Calu3 (cell line): ENCODE data around the gene COL19A1. TPM values are rescaled to one million over a fixed set of nuclear protein-coding genes. Genes with fewer than 3 reads are reported as not detected.

Experiments
- BruUV-seq: library from RNA; stranded (reverse); fragments of 400-500 nt; replicated peaks from 2 replicates; lab custom pipeline; 2021; lab: Mats Ljungman, UMichigan
- CTCF ChIA-PET: fragments of 300-600 bp; sonication (Branson Sonifier 250); formaldehyde crosslinking; loops from one replicate; lab custom pipeline; 2022; ENCODE audit warnings: antibody characterized with exemption; lab: Charles Lee
- DNase-seq: peaks from one replicate; pipeline ENCODE4 v3.0.0; 2022
- H3K27ac Mint-ChIP-seq: one replicate; pipeline ENCODE4 v1.8.0; 2022; ENCODE audit warnings: mixed read lengths; ENCODE audit not compliant: unreplicated experiment
- H3K27me3 Mint-ChIP-seq: one replicate; pipeline ENCODE4 v1.8.0; 2022; ENCODE audit warnings: mixed read lengths; ENCODE audit not compliant: unreplicated experiment
- H3K36me3 Mint-ChIP-seq: one replicate; pipeline ENCODE4 v1.8.0; 2022; ENCODE audit warnings: mild to moderate bottlenecking, moderate library complexity, mixed read lengths; ENCODE audit not compliant: insufficient read depth, unreplicated experiment
- H3K4me1 Mint-ChIP-seq: one replicate; pipeline ENCODE4 v1.8.0; 2022; ENCODE audit warnings: mild to moderate bottlenecking, low read depth, mixed read lengths; ENCODE audit not compliant: unreplicated experiment
- H3K4me3 Mint-ChIP-seq: one replicate; pipeline ENCODE4 v1.8.0; 2022; ENCODE audit warnings: mild to moderate bottlenecking, low read depth, moderate library complexity, mixed read lengths; ENCODE audit not compliant: unreplicated experiment
- H3K9me3 Mint-ChIP-seq: one replicate; pipeline ENCODE4 v1.8.0; 2022; ENCODE audit warnings: low read depth, mixed read lengths; ENCODE audit not compliant: unreplicated experiment
- intact Hi-C: fragments of 100-400 bp; cut with micrococcal nuclease; formaldehyde crosslinking; loops from one replicate; pipeline ENCODE4 v1.10.0; 2022; ENCODE audit not compliant: unreplicated experiment
- total RNA-seq: library from RNA; stranded (reverse); gene quantifications from 2 replicates; pipeline ENCODE4 v1.2.3, GENCODE V29; 2022
- TF ChIP-seq, protein P1 (sequence below): fragments of 200-600 bp; IDR thresholded peaks from one replicate; pipeline ENCODE4 v1.8.0; 2022; ENCODE audit warnings: antibody characterized with exemption; ENCODE audit not compliant: unreplicated experiment

Gene COL19A1
- total RNA-seq, 1 experiment from 2014 or later: not detected

DNA sequence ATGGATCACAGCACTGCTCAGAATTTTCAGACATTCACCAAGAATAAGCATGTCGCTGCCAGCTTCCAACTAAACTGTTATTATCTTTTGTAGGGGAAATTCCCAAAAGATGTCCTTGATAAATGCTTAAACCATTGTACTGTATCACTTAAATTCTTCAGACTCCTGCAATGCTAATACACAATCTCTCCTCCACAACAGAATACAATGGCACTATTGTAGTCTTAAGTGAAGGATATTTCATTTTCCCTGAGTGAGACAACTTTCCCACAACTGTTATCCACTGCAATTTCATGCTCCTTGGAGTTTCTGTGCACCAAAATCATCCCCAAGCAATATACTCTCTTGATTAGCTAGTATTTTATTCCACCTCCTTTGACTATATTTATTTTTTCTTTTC, 246.8 kb downstream of the COL19A1 start:
- TF ChIP-seq, protein P1, sequence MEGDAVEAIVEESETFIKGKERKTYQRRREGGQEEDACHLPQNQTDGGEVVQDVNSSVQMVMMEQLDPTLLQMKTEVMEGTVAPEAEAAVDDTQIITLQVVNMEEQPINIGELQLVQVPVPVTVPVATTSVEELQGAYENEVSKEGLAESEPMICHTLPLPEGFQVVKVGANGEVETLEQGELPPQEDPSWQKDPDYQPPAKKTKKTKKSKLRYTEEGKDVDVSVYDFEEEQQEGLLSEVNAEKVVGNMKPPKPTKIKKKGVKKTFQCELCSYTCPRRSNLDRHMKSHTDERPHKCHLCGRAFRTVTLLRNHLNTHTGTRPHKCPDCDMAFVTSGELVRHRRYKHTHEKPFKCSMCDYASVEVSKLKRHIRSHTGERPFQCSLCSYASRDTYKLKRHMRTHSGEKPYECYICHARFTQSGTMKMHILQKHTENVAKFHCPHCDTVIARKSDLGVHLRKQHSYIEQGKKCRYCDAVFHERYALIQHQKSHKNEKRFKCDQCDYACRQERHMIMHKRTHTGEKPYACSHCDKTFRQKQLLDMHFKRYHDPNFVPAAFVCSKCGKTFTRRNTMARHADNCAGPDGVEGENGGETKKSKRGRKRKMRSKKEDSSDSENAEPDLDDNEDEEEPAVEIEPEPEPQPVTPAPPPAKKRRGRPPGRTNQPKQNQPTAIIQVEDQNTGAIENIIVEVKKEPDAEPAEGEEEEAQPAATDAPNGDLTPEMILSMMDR: no peak
- intact Hi-C loops: no loop called here
- no peak overlapping the region for H3K27ac Mint-ChIP-seq
- H3K27me3 Mint-ChIP-seq: peaks cover 34% of the 10 kb centered on the region
- H3K9me3 Mint-ChIP-seq: no peaks in the 10 kb centered on the region
- DNase-seq: no peak
- BruUV-seq: no TSS peak
- H3K4me3 Mint-ChIP-seq: no peak overlapping the region
- no peaks in the 10 kb centered on the region for H3K36me3 Mint-ChIP-seq
- CTCF ChIA-PET: interaction anchor here (1.0 kb wide), 1 partner anchor 36 kb away, joined by 3 read pairs; no protein-coding TSS in a partner anchor
- no peaks in the 10 kb centered on the region for H3K4me1 Mint-ChIP-seq

DNA sequence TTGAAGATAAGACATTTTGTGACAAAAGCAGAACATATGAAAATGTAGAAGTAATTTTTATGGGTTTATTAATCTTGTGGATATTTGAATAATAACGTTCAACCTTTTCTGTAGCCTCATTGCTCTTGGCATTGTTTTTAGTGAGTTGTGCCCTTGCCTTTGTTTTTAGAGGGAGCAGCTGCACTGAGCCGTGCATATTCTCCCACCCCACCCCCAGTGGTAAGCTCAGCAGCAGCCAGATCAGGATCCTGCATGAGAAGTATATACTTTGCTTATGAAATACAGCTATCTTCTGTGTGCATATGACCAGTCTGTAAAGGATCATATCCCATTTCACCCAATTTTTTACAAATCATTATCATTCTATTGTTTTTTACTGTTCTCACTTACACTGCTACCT, 252.3 kb downstream of the COL19A1 start:
- TF ChIP-seq, protein P1: no peak
- CTCF ChIA-PET: no interaction called here
- no peak overlapping the region for H3K4me3 Mint-ChIP-seq
- H3K36me3 Mint-ChIP-seq: no peaks in the 10 kb centered on the region
- peaks cover 13% of the 10 kb centered on the region for H3K27me3 Mint-ChIP-seq
- no peaks in the 10 kb centered on the region for H3K4me1 Mint-ChIP-seq
- H3K27ac Mint-ChIP-seq: no peak overlapping the region
- intact Hi-C loops: no loop called here
- BruUV-seq: no TSS peak
- H3K9me3 Mint-ChIP-seq: no peaks in the 10 kb centered on the region
- no peak for DNase-seq

DNA sequence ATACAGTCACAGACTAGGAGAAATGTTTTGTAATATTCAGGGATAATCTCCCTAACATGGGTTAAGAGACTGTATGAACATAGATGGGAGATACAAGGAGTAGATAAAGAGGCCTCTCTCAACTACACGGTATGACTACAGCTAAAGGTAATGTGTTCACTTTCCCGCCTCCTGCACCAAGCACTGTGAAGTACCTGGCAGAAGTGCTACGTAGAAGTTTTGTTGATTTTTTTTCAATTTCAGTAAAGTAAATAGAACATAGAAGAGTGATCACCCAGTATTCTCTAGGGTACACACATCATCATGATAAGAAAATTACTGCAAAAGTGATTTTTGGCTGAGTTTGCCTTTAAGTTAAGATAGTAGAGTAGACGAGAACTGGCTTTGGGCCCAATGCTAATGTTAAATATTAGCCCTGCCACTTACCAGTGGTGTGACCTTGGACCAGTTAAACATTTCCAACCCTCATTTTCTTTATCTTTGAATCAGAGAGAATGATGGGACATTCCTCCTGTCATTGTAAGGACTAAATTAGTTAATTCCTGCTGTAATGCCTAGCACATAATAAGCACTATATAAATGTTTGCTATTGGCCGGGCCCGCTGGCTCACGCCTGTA, 253.0 kb downstream of the COL19A1 start:
- CTCF ChIA-PET: no interaction called here
- no peak for DNase-seq
- H3K36me3 Mint-ChIP-seq: no peaks in the 10 kb centered on the region
- no TSS peak for BruUV-seq
- no peaks in the 10 kb centered on the region for H3K9me3 Mint-ChIP-seq
- TF ChIP-seq, protein P1: no peak
- no peak overlapping the region for H3K4me3 Mint-ChIP-seq
- H3K27ac Mint-ChIP-seq: no peak overlapping the region
- intact Hi-C loops: no loop called here
- peaks cover 13% of the 10 kb centered on the region for H3K27me3 Mint-ChIP-seq
- no peaks in the 10 kb centered on the region for H3K4me1 Mint-ChIP-seq

DNA sequence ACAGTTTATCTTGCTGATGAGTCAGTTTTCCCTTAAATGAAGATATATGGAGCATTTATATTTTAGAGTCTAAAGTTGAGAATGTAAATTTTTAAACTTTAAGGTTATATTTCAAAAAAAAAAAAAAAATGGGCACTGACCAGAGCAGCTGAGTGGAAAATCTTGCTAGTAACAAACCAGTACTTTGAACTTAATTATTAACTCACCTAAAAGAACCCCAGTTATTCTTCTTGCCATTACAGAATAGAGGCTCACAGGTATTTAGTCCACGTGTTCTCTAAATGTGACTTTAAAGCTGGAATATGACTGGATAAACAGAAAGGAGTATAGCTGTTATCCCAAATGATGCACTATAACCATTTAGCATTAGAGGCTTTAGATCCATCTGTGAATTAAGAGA, 258.1 kb downstream of the COL19A1 start:
- no peaks in the 10 kb centered on the region for H3K36me3 Mint-ChIP-seq
- BruUV-seq: no TSS peak
- CTCF ChIA-PET: interaction anchor here (0.7 to 0.8 kb wide), 3 partner anchors 18 to 787 kb away, joined by 3 to 4 read pairs (median 3); no protein-coding TSS in a partner anchor

More for the DNA sequence above, 258.1 kb downstream of the COL19A1 start:
- Mint-ChIP-seq H3K9me3 (no peaks in the 10 kb centered on the region), H3K27ac (no peak overlapping the region), H3K4me1 (peaks cover 9% of the 10 kb centered on the region), H3K27me3 (no peaks in the 10 kb centered on the region), H3K4me3 (no peak overlapping the region)
- no peak for DNase-seq
- TF ChIP-seq, protein P1: no peak
- intact Hi-C loops: no loop called here
